ENCODE results near the gene FHIT.

The FHIT gene

GRCh38 chr3:61162965-61163364 is 88.3 kb downstream of the FHIT start:
- no peak for DNase-seq

- DNase-seq = no peak
Observed at GRCh38 chr3:61158667-61159066, 92.6 kb downstream of the FHIT start.

- no peak for DNase-seq
Observed at GRCh38 chr3:61158216-61158615, 93.0 kb downstream of the FHIT start.

- DNase-seq = no peak
Observed at GRCh38 chr3:61157414-61157813, 93.8 kb downstream of the FHIT start.

GRCh38 chr3:61155701-61156292 is 95.5 kb downstream of the FHIT start:
- DNase-seq = no peak

- DNase-seq = no peak
Observed at GRCh38 chr3:61154457-61155198, 96.6 kb downstream of the FHIT start.

GRCh38 chr3:61152071-61152470 is 99.2 kb downstream of the FHIT start:
- DNase-seq = no peak

- no peak for DNase-seq
Observed at GRCh38 chr3:61149236-61149635, 102.0 kb downstream of the FHIT start.

- DNase-seq = no peak
Observed at GRCh38 chr3:61146010-61146890, 105.0 kb downstream of the FHIT start.

GRCh38 chr3:61141697-61142096 is 109.6 kb downstream of the FHIT start:
- no peak for DNase-seq

GRCh38 chr3:61141227-61141626 is 110.0 kb downstream of the FHIT start:
- DNase-seq = no peak

GRCh38 chr3:61139686-61140085 is 111.6 kb downstream of the FHIT start:
- DNase-seq = no peak

GRCh38 chr3:61138401-61138800 is 112.9 kb downstream of the FHIT start:
- DNase-seq = no peak

GRCh38 chr3:61136191-61136590 is 115.1 kb downstream of the FHIT start:
- DNase-seq = no peak

GRCh38 chr3:61134532-61134931 is 116.7 kb downstream of the FHIT start:
- DNase-seq = no peak

- no peak for DNase-seq
Observed at GRCh38 chr3:61132062-61132461, 119.2 kb downstream of the FHIT start.

GRCh38 chr3:61118830-61119229 is 132.4 kb downstream of the FHIT start:
- no peak for DNase-seq

- DNase-seq = no peak
Observed at GRCh38 chr3:61117045-61117898, 134.0 kb downstream of the FHIT start.

GRCh38 chr3:61114316-61114953 is 136.8 kb downstream of the FHIT start:
- no peak for DNase-seq

- no peak for DNase-seq
Observed at GRCh38 chr3:61111825-61112224, 139.4 kb downstream of the FHIT start.

GRCh38 chr3:61110576-61110975 is 140.7 kb downstream of the FHIT start:
- no peak for DNase-seq
